Cardiac fibroblast (primary cell): ENCODE measurements around the gene IFNL3.

Experiments used
- DNase-seq, 2 donors: peaks; one replicate each; pipeline versions ENCODE4 v3.0.0 to v3.0.0-alpha.2; 2010; ENCODE audit warnings: low read depth in 2 of 2
- H3K4me3 ChIP-seq, 2 donors: replicated peaks in 1 of 2; 1 replicate in 1 of 2; 2 replicates in 1 of 2; pipeline ENCODE4 v1.5.1; 2011; ENCODE audit warnings: low read depth in 2 of 2, low read length in 2 of 2, mild to moderate bottlenecking in 2 of 2, moderate library complexity in 1 of 2
- TF ChIP-seq, protein P1 (sequence below): IDR thresholded peaks from one replicate; pipeline ENCODE4 v1.5.1; 2011; ENCODE audit warnings: low read depth, mild to moderate bottlenecking, low read length, inconsistent platforms

IFNL3 gene

GRCh38 chr19:39197808-39198207 lies 47.0 kb downstream of the IFNL3 start:
- TF ChIP-seq, protein P1, sequence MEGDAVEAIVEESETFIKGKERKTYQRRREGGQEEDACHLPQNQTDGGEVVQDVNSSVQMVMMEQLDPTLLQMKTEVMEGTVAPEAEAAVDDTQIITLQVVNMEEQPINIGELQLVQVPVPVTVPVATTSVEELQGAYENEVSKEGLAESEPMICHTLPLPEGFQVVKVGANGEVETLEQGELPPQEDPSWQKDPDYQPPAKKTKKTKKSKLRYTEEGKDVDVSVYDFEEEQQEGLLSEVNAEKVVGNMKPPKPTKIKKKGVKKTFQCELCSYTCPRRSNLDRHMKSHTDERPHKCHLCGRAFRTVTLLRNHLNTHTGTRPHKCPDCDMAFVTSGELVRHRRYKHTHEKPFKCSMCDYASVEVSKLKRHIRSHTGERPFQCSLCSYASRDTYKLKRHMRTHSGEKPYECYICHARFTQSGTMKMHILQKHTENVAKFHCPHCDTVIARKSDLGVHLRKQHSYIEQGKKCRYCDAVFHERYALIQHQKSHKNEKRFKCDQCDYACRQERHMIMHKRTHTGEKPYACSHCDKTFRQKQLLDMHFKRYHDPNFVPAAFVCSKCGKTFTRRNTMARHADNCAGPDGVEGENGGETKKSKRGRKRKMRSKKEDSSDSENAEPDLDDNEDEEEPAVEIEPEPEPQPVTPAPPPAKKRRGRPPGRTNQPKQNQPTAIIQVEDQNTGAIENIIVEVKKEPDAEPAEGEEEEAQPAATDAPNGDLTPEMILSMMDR: no peak
- DNase-seq: no peak
- H3K4me3 ChIP-seq: no peak overlapping the region

DNA sequence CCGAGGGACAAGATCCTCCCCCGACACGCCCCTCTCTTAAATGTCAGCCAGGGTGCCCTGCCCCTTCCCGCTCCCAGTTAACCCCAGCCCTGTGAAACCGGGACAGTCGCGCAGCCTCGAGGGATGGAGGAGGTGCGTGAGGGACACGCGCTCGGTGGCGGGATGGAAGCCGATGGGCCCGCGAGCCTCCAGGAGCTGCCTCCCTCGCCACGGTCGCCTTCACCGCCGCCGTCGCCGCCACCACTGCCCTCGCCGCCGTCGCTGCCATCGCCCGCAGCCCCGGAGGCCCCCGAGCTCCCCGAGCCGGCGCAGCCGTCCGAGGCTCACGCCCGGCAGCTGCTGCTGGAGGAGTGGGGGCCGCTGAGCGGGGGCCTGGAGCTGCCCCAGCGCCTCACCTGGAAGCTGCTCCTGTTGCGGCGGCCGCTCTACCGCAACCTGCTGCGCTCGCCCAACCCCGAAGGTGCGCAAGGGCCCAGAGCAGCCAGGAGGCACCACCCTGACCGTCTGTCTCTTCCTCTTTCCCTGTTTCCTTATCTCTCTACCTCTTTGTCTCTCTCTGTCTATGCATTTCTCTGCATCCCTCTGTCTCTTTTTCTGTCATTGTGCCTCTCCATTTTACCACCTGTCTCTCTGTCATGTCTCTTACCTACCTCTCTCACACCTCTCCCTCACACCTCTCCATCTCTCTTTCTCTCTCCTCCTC lies 47.8 kb downstream of the IFNL3 start, which contains the start of gene NCCRP1:
TSS of gene NCCRP1 (plus strand) at position 105 of the 703 bp plus-strand sequence. CDS start at position 124, 19 bp downstream.
- H3K4me3 ChIP-seq: no peak within 1 kb of the TSS
- no peak for DNase-seq
- TF ChIP-seq, protein P1: no peak

GRCh38 chr19:39196320-39196719 lies 48.5 kb downstream of the IFNL3 start:
- H3K4me3 ChIP-seq: no peak overlapping the region
- TF ChIP-seq, protein P1: no peak
- DNase-seq: no peak

DNA sequence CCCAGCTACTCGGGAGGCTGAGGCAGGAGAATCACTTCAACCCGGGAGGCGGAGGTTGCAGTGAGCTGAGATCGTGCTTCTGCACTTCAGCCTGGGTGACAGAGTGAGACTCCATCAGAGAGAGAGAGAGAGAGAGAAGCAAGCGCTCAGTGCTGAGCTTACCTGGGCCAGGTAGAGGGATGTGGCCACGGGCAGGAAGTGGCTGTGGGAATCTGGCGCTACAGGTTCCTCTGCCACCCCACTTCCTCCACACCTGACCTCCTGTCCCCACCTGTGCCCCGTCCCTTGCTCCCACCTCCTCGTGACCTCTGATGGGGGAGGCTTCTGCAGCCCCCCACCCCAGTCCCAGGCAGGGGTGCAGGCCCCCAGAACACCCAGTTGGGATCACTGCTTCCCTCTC lies 49.1 kb downstream of the IFNL3 start:
- TF ChIP-seq, protein P1: no peak
- no peak for DNase-seq
- H3K4me3 ChIP-seq: no peak overlapping the region

DNA sequence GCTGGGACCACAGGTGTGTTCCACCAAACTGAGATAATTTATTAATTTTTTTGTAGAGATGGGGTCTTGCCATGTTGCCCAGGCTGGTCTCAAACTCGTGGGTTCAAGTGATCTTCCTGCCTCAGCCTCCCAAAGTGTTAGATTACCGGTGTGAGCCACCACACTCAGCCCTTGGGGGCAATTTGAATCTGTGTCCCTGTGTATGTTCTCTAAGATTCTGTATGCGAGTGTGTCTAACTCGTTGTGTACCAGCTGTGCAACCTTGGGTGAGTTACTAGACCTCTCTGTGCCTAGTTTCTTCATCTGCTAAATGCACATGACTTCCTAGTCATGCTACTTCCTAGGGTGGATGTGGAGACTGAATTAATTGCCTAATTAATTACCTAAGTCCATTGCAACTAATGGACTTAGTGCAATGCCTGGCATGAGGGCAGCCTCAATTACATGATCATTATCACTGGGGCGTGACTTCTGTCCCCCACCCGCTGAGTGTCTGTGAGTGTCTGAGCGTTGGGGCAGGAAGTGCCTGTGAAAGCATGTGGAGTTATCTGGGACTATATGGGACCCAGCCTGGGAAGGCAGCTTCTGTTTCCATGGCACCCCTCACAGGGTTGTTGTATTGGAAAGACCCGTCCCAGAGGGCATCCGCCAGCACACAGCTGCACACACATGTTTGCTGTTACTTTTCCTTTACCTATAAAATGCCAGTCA lies 49.8 kb downstream of the IFNL3 start:
- TF ChIP-seq, protein P1: no peak
- DNase-seq: no peak
- no peak overlapping the region for H3K4me3 ChIP-seq

- H3K4me3 ChIP-seq: no peak overlapping the region
- peak in 1 of 2 donors; percentile 65 for DNase-seq
- TF ChIP-seq, protein P1: no peak
Measured at GRCh38 chr19:39193803-39194202, 51.0 kb downstream of the IFNL3 start.
